Anterior cingulate cortex (tissue), 58 donors: Measurements from ENCODE around the gene CLCNKA.
"Not testable (repeated sequence)": the region's sequence is repeated elsewhere in the genome, so short reads cannot be mapped to it uniquely, and the experiment has no call there.

Experiments used
- DNase-seq, 58 donors: peaks; one replicate each; lab custom pipeline; 2025; lab: John Stamatoyannopoulos, UW

Gene CLCNKA

DNA sequence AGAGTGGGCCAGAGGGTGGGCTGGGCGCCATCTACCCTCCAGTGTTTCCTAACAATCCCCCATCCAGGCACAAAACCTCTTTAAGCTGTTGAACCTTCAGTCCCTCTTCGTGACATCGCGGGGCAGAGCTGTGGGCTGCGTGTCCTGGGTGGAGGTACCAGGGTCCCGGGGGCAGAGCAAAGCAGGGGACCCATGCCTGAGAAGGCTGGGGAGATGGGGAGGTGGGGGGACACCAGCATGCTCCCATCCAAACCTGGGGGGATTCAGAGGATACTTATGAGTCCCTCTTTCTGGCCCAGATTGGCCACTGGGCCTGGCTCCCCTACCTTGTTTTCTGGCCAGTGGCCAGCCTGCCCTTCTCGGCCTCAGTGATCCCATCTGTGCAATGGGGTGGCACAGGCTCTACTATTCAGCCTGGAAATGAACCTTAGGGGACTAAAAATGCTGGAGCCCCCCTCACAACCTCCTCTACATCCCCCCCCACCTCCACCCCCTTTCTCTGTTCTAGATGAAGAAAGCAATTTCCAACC, 11.3 kb downstream of the CLCNKA start:
- not testable (repeated sequence) for DNase-seq

- DNase-seq, result not testable (repeated sequence)
These were observed 14.6 kb downstream of the CLCNKA start for GRCh38 chr1:16036461-16036860.

- no peak for DNase-seq
These were observed 16.7 kb downstream of the CLCNKA start for GRCh38 chr1:16038620-16038912.

- DNase-seq, result not testable (repeated sequence)
These were observed 18.0 kb downstream of the CLCNKA start for GRCh38 chr1:16039871-16040270.

GRCh38 chr1:16041200-16041599, 19.4 kb downstream of the CLCNKA start:
- DNase-seq, result no peak

DNA sequence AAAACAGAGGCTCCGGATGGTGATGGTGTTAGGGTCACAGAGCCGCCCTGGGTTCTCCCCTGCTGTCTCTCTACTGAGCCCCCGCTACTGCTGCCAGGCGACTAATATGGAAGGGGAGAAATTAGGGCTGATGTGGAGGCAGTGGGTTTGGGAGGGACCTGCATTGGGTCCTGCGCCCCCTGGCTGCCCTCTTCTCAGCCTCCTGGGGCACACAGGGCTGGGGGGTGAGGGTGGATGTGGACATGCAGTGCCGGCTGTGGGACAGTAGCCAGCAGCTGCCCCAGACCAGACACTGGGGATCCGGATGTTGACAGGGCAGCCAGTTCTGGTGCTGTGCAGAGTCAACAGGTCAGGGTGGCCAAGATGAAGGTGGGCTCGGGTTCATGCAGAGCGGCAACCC, 20.3 kb downstream of the CLCNKA start:
- no peak for DNase-seq

GRCh38 chr1:16042654-16043053, 20.8 kb downstream of the CLCNKA start:
- not testable (repeated sequence) for DNase-seq

DNA sequence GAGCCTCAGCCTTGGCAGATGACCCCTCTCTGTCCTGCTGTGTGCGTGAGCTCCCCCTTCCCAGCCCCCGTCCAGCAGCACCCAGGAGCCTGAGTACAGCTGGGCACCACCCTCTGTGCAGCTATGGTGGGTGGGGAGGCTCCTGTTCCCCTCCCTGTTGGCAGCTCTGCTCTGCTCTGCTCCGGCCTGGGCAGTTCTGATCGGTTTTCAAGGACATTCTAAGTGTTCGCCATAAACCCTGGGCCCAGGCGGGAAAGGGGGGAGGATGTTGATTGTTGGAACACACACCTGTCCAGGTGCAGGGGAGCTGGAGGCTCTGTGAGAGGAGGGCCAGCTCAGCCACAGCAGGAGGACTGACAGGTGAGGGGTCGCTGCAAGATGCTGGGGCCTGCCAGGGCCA, 21.7 kb downstream of the CLCNKA start, which contains the start of gene CLCNKB:
CLCNKB (plus strand) TSS at position 262 of the 400 bp plus-strand sequence. CDS start 711 bp downstream, outside the sequence.
- no peak for DNase-seq

DNA sequence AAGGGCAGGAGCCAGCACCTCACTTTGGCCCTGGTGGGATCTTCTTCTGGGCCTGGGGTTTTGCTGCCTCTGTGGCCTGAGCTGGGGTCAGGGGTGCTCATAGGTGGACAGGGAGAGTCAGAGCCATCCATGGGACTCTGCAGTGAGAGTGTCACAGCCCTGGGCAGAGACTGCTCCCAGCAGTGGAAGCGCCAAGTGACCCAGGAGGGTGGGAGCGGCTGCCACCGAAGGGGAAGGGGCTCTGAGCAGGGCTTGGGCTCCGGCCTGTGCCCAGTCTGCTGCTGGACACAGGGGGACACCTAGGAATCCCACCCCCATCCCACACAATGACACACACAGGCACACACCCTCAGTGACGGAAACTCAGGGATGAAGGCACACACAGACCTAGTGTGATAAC, 22.1 kb downstream of the CLCNKA start:
- DNase-seq, result no peak

GRCh38 chr1:16046842-16047241, 25.0 kb downstream of the CLCNKA start:
- DNase-seq, result no peak

DNA sequence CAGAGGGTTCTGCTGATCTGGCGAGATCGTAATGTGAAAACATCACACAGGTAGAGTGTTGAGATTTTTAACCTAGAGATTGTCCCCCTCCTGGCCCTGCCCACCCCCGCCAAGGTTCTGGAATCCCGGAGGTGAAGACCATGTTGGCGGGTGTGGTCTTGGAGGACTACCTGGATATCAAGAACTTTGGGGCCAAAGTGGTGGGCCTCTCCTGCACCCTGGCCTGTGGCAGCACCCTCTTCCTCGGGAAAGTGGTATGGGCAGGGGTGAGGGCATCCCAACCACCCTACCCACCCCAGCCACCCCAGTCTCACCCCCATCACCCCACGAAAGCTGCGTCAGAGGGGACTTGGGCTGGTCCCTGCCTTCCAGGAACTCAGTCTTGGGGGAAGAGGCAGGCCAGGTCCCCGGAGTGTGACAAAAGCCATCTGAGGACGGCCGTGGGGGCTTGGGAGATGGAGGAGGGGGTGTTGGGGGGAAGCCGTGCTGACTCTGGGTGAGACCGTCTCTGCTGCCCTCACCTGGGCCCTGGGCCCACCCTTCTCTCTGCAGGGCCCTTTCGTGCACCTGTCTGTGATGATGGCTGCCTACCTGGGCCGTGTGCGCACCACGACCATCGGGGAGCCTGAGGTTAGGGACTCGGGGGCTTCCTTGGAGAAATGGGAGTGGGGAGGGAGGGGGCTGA, 26.1 kb downstream of the CLCNKA start:
- DNase-seq, result no peak

- DNase-seq, result peak in 6 of 58 donors; percentile 14 to 25 (median 16)
These were observed 26.8 kb downstream of the CLCNKA start for GRCh38 chr1:16048573-16049189.

GRCh38 chr1:16050328-16050727, 28.5 kb downstream of the CLCNKA start:
- DNase-seq, result no peak

DNA sequence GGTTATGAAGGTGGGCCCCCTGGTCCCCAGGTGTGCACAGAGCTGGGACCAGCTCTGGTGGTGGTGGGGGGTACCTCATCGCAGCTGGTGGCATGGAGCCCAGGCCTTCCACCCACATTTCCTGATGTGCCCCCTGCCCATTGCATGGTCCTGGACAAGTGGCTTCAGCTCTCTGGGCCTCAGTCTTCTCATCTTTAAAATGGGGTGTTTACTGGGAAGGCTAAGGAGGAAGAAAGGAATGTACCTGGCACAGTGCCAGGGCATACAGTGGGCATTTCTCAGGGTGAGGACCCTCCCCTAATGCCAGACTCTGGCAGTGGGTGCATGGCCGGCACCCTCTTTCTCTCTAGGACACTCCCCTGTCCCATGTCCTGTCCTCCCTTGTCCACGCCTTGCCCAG, 29.2 kb downstream of the CLCNKA start:
- DNase-seq, result no peak

- not testable (repeated sequence) for DNase-seq
These were observed 30.1 kb downstream of the CLCNKA start for GRCh38 chr1:16051949-16052348.

DNA sequence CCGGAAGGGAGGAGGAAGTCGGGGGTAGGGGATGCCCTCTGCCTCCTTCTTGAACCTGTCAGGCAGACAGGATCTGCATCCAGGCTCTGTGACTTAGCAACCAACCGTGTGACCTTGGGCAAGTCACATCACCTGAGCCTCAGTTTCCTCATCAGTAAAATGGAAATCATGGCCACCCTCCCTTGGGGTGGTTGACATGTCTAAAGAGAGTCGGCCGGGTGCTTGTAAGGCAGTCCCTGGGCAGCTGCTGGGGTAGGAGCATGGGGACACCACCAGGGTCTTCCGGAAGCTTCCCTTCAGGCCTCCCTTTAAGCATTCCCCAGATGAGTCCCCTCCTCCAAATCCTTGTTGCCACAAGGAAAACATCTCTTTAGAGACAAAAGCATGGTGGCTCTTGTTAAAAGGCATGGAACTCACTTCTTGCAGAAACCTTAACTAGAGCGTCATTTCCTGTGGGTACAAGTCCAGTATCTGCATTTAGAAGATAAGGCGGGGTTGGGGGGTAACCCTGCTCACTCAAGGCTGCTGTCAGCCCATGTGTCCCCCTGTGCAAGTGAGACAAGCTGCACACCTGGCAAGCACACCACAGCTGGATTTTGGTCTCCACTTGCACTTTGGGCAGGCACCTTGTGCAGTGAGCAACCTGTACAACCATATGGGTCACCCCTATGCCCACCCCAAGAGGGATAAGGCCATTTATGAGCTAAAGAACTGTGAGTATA, 32.1 kb downstream of the CLCNKA start:
- DNase-seq, result no peak

DNA sequence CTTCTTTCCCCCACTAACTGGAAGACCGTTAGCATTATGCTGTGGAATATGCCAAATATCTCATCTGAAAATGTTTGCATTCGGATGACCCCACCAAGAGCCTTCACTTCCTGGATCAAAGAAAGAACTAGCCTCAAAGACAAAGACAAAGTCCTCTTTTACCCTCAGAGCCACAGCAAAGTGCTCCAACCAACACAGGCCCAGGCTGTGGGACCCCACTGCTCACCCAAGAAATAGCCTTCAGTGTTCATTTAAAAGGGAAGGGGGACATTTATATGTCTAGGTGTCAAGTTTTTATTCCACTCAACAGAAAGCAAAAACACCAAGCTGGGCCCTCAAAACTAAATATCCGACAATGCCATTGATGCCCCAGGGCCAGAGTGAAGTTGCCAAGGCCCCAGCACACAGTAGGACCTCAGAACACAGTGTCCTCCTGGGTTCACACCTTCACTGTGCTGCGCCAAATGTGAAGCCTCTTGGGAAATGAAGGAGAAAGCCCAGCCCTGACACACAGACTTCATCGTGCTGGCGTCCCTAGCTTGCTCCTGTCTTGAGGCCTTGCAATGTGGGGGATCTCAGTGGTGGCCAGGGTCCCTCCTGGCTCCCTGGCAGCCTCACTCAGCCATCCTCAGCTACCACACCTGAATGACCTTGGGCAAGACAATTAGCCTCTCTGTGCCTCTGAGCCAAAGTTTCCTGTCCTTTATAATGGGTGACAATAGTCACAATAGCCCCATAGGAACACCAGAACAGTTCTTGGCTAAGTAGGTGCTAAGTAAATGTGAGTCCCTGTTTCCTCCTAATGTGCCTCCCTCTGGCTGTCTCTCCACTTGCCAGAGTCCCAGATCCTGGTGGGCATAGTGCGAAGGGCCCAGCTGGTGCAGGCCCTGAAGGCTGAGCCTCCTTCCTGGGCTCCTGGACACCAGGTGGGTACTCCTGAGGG, 33.0 kb downstream of the CLCNKA start:
- no peak for DNase-seq

DNA sequence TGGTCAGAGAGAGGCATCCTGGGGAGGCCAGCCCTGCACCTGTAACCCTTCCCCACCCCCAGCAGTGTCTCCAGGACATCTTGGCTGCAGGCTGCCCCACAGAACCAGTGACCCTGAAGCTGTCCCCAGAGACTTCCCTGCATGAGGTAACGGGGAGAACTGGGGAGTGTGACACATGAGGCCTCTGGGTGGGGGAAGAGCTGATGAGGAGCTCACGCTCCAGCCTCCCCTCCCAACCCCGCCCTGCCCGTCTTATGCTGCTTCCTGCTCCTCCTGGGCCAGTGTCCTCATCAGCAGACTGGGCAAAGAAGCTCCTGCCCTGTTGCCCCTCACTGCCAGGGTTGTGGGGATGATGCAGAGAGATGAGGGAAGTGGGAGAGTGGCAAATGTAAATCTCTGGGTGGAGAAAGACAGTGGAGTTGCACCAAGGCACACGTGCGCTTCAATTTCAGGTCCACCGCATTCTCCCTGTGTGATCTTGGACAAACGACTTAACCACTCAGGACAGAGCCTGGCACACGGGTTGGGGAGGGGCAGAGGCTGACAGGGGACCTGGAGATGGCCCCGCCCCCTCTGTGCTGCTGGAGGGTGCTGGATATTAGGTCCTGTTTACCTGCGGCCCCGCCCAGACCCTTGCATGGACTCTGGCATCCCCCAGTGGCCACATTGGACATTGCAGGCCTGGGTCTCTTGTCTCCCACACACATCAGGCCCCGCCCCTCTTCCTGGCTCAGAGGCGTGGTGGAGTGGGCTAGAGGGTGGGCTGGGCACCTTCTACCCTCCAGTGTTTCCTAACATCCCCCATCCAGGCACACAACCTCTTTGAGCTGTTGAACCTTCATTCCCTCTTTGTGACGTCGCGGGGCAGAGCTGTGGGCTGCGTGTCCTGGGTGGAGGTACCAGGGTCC, 34.0 kb downstream of the CLCNKA start:
- peak in 53 of 58 donors; percentile 17 to 81 (median 45) for DNase-seq

GRCh38 chr1:16056521-16056912, 34.7 kb downstream of the CLCNKA start:
- DNase-seq, result not testable (repeated sequence)
